Renal cortex interstitium (tissue), 15 donors: ENCODE results near the gene RAD51. TPM values are rescaled to one million over a fixed set of nuclear protein-coding genes. Genes with fewer than 3 reads are reported as not detected.
"Not testable (repeated sequence)": the region's sequence is repeated elsewhere in the genome, so short reads cannot be mapped to it uniquely, and the experiment has no call there.

Experiments used
- DNase-seq, 11 donors: peaks; one replicate each; pipeline ENCODE4 v3.0.0-alpha.2; 2013; ENCODE audit warnings: low read depth in 9 of 11, low spot score in 4 of 11; ENCODE audit errors: extremely low read depth in 1 of 11
- long read RNA-seq, 16 experiments: transcript quantifications; one replicate each; lab custom pipeline, GENCODE V29; 2026
- polyA plus RNA-seq, 3 donors: library from polyadenylated mRNA; unstranded; fragments of 120-200 nt; gene quantifications; one replicate each; pipeline ENCODE4 v1.2.1, GENCODE V29; 2013; ENCODE audit not compliant: insufficient read length in 3 of 3

Gene RAD51
- polyA plus RNA-seq: 10 to 100 TPM; 10.4 to 17.6 (median 17.3) TPM
- long read RNA-seq, donor 1, partial matches to known transcripts: 0 of 4 reads
- long read RNA-seq, donor 1, other reads (novel, unspliced or antisense): 0 of 4 reads
- long read RNA-seq, donor 2, transcript RAD51-201 (10 exons, 2,449 nt): major isoform, 6 of 7 reads
- long read RNA-seq, donor 2, partial matches to known transcripts: 0 of 7 reads
- long read RNA-seq, donor 2, other reads (novel, unspliced or antisense): 0 of 7 reads
- long read RNA-seq, donor 3, partial matches to known transcripts: 0 of 3 reads
- long read RNA-seq, donor 3, other reads (novel, unspliced or antisense): 0 of 3 reads
- long read RNA-seq, donor 4, partial matches to known transcripts: 0 of 4 reads
- long read RNA-seq, donor 4, other reads (novel, unspliced or antisense): 0 of 4 reads
- long read RNA-seq, donor 5: 0 reads
- long read RNA-seq, donor 6, partial matches to known transcripts: 0 of 10 reads
- long read RNA-seq, donor 6, other reads (novel, unspliced or antisense): 8 of 10 reads
- long read RNA-seq, donor 7, partial matches to known transcripts: 0 of 3 reads
- long read RNA-seq, donor 7, other reads (novel, unspliced or antisense): 0 of 3 reads
- long read RNA-seq, donor 8: 0 reads
- long read RNA-seq, donor 9, transcript RAD51-201 (10 exons, 2,449 nt): major isoform, 5 of 18 reads
- long read RNA-seq, donor 9, partial matches to known transcripts: 13 of 18 reads
- long read RNA-seq, donor 9, other reads (novel, unspliced or antisense): 0 of 18 reads
- long read RNA-seq, donor 10, transcript RAD51-201 (10 exons, 2,449 nt): major isoform, 7 of 7 reads
- long read RNA-seq, donor 10, partial matches to known transcripts: 0 of 7 reads
- long read RNA-seq, donor 10, other reads (novel, unspliced or antisense): 0 of 7 reads
- long read RNA-seq, donor 11, transcript RAD51-201 (10 exons, 2,449 nt): major isoform, 5 of 14 reads
- long read RNA-seq, donor 11, partial matches to known transcripts: 0 of 14 reads
- long read RNA-seq, donor 11, other reads (novel, unspliced or antisense): 9 of 14 reads
- long read RNA-seq, donor 12, partial matches to known transcripts: 5 of 7 reads
- long read RNA-seq, donor 12, other reads (novel, unspliced or antisense): 0 of 7 reads
- long read RNA-seq, donor 13: 0 reads
- long read RNA-seq, donor 14, partial matches to known transcripts: 0 of 4 reads
- long read RNA-seq, donor 14, other reads (novel, unspliced or antisense): 0 of 4 reads
- long read RNA-seq, donor 15, partial matches to known transcripts: 0 of 2 reads
- long read RNA-seq, donor 15, other reads (novel, unspliced or antisense): 0 of 2 reads
- long read RNA-seq, donor 16, transcript RAD51-201 (10 exons, 2,449 nt): major isoform, 13 of 15 reads
- long read RNA-seq, donor 16, partial matches to known transcripts: 0 of 15 reads
- long read RNA-seq, donor 16, other reads (novel, unspliced or antisense): 0 of 15 reads

DNA sequence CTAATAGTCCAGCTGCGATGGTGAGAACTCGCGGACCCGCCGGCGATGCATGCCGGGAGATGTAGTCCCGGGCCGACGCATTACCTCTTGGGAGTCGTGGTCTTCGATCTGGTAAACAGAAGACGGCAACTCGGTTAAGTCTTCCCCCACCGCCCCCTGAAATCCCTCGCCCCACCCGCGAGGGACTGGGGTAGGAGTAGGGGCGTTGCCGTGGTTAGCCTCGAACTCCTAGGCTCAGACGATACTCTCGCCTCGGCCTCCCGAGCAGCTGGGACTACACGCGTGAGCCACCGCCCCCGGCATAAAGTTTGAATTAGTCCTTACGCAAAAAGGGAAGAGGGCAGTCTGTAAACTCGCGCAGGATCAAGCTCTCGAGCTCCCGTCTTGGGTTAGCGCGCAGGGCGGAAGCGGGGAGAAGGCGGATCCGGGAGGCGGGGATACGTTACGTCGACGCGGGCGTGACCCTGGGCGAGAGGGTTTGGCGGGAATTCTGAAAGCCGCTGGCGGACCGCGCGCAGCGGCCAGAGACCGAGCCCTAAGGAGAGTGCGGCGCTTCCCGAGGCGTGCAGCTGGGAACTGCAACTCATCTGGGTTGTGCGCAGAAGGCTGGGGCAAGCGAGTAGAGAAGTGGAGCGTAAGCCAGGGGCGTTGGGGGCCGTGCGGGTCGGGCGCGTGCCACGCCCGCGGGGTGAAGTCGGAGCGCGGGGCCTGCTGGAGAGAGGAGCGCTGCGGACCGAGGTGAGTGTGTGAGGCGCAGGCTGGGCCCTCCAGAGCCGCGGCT lies at the start of gene RAD51:
TSS of gene RAD51 (plus strand) at position 487 of the 781 bp plus-strand sequence. CDS start 3,585 bp downstream, outside the sequence.
- peak; percentile 80 to 94 (median 90) for DNase-seq

DNA sequence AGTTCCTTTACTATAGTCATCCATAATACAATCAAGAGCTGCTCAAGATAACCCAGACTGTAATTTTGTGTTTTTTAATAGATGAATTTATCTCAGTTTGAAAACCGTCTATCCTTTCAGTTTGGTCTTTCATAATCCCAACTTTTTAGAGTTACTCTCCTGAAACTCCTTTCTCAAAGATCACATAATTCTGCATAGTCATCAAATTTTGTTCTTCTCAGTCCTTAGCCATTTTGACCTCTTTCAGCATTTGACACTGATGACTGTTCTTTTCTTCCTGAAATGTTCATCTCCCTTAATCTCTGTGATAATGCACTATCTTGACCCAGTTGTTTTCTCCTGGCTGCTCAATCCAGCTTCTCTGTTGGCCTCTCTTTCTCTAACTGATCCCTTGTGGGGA lies 47.5 kb upstream of the RAD51 start:
- no peak for DNase-seq

DNA sequence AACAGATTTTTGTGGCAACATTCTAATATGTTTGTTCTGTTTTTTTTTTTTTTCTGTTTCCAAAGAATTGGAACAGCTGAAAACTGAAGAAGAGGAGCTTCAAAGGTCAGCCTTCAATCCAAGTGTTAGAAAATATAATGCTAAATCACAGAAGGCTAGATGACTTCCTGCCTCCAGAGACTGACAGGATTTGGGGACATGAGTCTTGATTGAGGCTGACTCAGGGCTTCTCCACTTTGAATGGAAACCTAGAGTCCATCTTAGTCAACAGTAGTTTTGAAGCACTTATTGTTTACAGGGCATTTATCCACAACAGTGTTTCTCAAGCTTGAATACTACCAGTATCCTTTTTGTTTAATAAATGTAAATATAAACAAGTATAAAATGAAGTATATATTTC lies 44.5 kb upstream of the RAD51 start:
- no peak for DNase-seq

DNA sequence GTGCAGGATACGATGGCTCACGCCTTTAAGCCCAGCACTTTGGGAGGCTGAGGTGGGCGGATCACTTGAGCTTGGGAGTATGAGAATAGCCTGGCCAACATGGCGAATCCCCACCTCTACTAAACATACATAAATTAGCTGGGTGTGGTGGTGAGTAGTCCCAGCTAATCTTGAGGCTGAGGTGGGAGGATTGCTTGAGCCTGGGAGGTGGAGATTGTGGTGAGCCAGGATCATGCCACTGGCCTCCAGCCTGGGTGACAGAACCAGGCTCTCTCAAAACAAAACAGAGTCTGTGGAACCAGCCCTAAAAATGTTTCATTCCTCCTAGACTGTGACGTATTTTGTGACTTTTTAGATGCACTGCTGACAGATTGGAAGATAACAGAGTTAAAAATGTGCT lies 34.3 kb upstream of the RAD51 start:
- DNase-seq: no peak

DNA sequence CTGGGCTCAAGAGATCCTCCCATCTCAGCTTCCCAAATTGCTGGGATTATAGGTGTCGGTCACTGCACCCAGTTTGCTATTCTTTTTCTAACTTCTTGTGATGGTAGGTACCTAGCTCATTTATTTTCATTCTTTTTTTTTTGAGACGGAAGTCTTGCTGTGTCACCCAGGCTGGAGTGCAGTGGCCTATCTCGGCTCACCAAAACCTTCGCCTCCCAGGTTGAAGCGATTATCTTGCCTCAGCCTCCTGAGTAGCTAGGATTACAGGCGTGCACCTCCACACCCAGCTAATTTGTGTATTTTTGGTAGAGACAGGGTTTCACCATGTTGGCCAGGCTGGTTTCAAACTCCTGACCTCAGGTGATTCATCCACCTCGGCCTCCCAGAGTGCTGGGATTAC lies 30.1 kb upstream of the RAD51 start:
- no peak for DNase-seq

DNA sequence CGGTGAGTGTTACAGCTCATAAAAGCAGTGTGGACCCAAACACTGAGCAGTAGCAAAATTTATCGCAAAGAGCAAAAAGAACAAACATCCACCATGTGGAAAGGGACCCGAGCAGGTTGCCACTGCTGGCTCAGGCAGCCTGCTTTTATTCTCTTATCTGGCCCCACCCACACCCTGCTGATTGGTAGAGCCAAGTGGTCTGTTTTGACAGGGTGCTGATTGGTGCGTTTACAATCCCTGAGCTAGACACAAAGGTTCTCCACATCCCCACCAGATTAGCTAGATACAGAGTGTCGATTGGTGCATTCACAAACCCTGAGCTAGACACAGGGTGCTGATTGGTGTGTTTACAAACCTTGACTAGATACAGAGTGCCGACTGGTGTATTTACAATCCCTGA lies 18.7 kb upstream of the RAD51 start:
- DNase-seq: not testable (repeated sequence)

DNA sequence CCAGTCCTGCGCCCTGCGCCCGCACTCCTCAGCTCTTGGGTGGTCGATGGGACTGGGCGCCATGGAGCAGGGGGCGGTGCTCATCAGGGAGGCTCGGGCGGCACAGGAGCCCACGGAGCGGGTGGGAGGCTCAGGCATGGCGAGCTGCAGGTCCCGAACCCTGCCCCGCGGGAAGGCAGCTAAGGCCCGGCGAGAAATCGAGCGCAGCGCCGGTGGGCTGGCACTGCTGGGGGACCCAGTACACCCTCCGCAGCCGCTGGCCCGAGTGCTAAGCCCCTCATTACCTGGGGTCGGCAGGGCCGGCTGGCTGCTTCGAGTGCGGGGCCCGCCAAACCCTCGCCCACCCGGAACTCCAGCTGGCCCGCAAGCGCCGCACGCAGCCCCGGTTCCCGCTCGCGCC lies 18.1 kb upstream of the RAD51 start:
- DNase-seq: not testable (repeated sequence)

DNA sequence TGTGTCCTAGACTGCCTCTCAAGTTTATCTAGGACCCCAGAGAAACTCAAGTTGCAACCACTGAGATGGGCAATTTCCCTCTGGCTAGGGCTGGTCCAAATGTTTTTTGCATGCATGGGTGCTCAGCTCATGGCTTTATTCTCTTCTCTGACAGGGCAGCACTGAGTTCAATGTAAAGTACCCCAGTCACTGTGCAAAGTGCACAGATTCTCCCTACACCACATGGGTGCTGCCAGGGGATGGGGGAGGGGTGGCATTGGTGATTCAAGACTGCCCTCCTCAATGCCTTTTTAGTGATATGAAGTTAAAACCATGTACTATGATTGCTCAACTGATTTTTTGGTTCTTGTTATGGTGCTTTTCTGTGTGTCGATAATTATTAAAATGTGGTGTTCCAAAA lies 14.8 kb upstream of the RAD51 start:
- DNase-seq: no peak

DNA sequence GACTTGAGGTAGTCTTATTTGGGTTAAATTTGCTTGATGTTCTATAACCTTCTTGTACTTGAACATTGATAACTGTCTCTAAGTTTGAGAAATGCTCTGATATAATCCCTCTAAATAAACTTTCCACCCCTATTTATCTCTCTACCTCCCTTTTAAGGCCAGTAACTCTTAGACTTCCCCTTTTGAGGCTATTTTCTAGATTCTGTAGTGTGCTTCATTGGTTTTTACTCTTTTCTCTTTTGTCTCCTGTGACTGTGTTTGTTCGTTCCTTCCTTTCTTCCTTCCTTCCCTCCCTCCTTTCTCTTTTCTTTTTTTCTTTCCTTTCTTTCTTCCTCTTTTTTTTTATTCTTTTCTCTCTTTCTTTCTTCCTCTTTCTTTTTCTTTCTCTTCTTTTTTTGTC lies 14.0 kb upstream of the RAD51 start:
- DNase-seq: not testable (repeated sequence)

DNA sequence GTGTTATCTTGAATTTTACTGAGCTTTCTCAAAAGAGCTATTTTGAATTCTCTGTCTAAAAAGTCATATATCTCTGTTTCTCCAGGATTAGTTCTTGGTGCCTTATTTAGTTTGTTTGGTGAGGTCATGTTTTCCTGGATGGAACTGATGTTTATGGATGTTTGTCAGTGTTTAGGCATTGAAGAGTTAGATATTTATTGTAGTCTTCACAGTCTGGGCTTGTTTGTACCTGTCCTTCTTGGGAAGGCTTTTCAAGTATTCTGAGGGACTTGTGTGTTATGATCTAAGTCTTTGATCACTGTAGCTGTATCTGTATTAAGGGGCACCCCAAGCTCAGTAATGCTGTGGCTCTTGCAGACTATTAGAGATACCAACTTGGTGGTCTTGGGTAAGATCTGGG lies 10.6 kb upstream of the RAD51 start:
- no peak for DNase-seq

DNA sequence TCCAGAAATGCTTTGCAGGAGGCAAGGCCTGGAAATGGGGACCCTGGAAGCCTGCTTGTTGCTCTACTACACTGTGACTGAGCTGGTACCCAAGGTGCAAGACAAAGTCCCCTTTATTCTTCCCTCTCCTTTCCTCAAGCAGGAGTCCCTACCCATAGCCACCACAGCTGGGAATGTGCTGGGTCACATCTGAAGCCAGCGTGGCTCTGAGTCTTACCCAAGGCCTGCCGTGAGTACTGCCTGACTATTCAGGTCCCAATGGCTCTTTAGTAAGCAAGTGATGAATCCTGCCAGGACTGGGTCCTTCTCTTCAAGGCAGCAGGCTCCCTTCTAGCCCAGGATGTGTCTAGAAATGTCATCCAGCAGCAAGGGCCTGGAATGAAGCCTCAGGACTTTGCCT lies 9.6 kb upstream of the RAD51 start:
- no peak for DNase-seq

DNA sequence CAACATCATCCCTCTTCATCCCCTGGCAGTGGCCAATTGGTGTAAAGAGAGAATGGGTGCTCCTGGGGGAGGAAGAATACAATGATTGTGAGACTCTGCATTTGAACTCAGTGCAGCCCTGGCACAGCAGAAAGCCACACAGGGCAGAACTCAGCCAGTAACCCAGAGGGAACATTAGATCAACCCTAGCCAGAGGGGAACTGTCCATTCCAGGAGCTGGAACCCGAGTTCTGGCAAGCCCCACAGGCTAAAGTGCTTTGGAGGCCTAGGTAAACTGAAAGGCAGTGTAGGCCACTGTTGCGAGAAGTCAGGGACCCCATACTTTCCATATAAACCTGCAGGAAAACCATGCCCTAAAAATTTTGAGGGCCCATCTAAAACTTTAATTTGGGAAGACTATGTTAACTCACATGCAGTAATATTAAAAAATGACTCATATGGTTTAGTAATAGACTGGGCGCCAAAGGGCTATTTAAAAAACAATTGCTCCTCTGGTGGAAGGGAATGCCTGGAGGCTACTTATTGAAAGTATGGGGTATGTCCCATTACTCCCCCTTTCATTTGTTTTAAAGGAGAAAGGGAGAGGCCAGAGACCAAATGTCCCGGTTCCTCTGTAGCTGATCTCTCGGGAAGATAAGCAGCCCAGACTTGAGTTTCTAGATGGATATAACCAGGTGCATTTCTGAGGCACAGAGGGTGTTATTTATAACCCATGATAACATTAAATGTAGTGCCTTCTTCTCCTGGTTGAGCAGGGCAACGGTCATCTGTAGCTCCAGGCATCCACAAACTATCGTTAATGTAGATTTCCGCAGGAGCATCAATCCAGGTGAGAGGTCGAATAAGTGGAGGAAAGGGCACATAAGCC lies 5.8 kb upstream of the RAD51 start:
- DNase-seq: no peak

DNA sequence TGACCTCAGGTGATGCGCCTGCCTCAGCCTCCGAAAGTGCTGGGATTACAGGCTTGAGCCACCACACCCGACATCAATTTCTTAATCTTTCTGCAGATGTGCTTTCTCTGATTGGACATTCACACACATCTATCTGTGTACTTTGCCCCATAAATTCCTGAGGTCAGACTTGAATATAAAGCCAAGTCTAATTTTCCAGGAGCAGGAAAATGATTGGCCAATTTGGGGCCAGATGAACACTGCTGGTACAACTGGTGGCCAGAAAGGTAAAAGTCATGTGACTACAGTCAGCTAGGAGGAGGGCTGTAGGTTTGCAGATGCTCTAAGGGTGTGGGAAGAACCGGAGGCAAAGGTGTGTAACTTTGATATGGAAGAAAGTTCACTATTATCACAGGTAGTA lies 3.2 kb upstream of the RAD51 start:
- DNase-seq: no peak

DNA sequence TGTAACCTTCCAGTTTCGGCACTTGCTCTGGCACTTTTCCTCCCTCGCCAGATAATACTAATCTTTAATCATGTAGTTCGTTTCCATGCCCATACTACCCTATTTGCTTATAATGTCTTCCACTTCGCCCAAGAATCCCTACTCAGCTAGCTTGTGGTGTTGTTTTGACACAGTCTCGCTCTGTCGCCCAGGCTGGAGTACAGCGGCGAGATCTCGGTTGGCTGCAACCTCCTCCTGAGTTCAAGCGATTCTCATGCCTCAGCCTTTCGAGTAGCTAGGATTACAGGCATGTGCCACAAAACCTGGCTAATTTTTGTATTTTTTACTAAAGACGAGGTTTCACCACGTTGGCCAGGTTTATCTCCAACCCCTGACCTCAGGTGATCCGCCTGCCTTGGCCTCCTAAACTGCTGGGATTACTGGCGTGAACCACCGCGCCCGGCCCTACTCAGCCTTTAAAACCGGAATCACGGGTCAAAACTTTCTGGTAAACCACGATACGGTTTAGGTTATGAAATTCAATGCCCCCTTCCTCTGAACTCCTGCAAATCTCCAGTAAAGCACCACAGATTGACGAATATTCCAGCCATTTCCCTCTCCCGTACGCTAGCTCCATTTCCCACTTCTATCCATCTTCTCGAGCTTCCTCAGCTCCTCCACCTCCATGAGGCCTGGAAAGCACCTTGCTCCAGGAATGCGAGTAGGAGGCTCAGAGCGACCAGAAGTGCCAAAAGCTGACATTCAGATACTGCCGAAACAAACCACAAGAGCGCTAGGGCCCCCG lies 878 bp upstream of the RAD51 start:
- DNase-seq: peak in 1 of 11 donors; percentile 17

DNA sequence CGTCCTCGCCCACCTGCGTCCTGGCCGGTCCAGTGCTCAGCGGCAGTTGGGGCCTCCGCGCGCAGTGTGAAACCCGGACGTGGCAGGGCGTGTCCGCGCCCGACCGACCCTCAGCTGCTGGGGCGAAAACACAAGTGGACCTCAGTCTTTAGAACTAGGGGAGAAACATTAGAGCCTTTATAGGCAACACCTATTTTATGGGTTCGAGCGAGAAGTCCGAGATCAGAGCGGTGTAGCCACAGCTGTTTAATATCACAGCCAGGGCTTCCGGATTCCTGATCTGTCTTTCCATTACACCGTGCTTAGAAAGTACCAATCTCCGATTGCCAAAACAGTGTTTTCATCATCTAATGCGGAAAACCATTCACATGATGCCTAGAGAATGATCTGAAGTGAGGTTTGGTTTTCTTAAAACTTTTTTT lies 506 bp downstream of the RAD51 start:
- DNase-seq: peak in 1 of 11 donors; percentile 4

DNA sequence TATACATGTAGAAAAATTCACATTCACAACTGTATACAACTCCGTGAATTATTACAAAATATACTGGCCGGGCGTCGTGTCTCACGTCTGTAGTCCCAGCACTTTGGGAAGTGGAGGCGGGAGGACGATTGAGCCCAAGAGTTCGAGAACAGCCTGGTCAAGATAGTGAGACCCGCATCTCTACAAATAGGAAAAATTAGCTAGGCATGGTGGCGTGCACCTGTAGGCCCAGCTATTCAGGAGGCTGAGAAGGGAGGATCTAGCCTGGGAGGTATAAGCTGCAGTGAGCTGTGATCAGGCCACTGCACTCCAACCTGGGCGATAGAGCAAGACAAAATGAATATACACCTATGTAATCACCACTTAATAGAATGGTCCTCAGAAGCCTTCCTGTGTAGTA lies 1.3 kb downstream of the RAD51 start:
- no peak for DNase-seq

DNA sequence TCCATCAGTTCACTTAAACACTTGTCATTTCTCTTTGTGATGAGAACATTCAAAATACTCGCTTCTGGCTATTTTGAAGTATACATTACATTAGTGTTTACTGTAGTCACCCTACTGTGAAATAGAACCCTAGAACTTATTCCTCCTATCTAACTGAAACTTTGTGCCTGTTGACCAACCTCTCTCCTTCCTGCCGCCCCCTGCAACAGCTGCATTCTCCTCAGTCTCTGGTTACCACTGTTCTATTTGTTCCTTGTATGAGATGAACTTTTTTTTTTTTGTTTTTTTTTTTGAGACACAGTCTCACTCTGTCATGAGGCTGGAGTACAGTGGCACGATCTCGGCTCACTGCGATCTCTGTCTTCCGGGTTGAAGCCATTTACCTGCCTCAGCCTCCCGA lies 2.9 kb downstream of the RAD51 start:
- DNase-seq: no peak
